Measurements from ENCODE around the gene RGL1.

RGL1 gene

DNA sequence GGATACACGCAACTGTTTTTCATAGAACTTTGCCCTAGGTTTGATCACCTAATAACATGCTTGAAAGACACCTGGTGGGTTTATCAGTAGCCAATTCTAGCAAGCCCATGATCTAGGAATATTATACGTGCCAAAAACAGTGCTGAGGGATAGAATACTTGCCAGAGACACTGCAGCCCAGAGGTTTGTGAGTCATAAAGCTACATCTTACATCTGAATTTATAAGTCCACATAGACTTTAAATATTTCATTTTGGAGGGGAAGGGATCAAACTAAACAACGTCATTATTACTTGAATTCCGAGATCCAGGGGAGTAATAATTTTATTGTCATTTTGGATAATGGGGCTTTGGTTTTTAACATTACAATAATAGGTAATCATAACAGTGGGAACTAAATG is 31.7 kb downstream of the RGL1 start:
- no peak for TF ChIP-seq ZFX (IDR thresholded peaks at IDR 0.05)
- TF ChIP-seq, protein P1, sequence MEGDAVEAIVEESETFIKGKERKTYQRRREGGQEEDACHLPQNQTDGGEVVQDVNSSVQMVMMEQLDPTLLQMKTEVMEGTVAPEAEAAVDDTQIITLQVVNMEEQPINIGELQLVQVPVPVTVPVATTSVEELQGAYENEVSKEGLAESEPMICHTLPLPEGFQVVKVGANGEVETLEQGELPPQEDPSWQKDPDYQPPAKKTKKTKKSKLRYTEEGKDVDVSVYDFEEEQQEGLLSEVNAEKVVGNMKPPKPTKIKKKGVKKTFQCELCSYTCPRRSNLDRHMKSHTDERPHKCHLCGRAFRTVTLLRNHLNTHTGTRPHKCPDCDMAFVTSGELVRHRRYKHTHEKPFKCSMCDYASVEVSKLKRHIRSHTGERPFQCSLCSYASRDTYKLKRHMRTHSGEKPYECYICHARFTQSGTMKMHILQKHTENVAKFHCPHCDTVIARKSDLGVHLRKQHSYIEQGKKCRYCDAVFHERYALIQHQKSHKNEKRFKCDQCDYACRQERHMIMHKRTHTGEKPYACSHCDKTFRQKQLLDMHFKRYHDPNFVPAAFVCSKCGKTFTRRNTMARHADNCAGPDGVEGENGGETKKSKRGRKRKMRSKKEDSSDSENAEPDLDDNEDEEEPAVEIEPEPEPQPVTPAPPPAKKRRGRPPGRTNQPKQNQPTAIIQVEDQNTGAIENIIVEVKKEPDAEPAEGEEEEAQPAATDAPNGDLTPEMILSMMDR (conservative IDR thresholded peaks at IDR 0.05), result no peak
- no peak overlapping the region for H3K27ac ChIP-seq

DNA sequence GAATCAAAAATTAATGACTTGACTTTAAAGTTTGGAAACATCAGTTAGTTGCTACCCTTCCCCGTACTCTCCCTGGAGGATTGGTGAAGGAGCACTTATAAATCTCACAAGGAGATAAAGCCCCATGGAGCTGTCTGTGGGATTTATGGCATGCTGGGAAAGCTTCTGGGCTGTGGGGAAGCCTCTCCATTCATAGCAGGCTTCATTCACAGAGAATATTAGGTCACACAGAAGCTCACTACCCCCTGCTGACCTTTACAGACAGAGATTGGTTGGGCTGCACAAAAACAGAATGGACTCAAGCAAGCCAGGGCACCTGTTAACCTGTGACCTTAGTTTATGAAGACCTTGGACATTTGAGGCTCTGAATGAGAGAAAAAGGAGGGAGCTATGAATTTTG is 32.1 kb downstream of the RGL1 start:
- TF ChIP-seq ZFX (IDR thresholded peaks at IDR 0.05), result no peak
- TF ChIP-seq, protein P1 (conservative IDR thresholded peaks at IDR 0.05), result no peak
- H3K27ac ChIP-seq, result no peak overlapping the region

DNA sequence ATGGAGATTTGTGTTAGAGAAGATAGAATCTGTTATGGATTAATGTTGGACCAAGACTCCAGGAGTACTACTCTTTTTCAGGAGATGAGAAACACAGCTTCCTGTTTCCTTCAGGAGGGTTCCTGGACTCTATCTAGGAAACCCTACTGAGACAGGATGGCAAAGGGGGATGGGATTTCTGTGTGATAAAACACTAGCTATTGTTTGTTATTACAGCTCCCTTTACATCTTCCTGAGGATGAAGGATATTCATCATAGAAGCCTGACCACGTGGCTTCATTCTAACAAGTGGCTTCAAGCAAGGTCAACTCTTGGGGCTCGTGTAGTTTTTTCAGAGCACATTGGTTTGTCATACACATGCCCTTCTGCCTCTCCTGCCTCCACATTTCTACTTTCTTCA is 33.3 kb downstream of the RGL1 start:
- TF ChIP-seq, protein P1 (conservative IDR thresholded peaks at IDR 0.05), result no peak
- no peak for TF ChIP-seq ZFX (IDR thresholded peaks at IDR 0.05)
- H3K27ac ChIP-seq, result no peak overlapping the region

DNA sequence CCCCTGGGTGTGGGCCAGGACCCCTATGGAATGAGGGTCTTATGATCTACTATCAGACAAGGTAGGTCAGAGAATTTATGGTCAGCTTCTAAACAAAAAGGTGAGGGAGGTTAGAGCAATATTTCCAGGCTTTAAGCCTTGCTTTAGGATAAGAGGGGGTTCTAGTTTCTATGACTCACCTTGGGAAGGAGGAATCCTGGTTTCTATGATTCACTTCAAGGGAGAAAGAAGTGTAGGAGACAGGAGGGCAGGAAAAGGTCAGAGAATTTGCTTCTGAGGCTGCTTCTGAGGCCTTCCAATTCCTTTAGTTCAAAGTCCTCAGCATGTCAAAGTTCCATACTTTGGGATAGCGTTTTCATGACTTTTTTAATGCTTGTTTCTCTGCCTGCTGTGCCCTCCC is 35.2 kb downstream of the RGL1 start:
- TF ChIP-seq ZFX (IDR thresholded peaks at IDR 0.05), result no peak
- TF ChIP-seq, protein P1 (conservative IDR thresholded peaks at IDR 0.05), result no peak

DNA sequence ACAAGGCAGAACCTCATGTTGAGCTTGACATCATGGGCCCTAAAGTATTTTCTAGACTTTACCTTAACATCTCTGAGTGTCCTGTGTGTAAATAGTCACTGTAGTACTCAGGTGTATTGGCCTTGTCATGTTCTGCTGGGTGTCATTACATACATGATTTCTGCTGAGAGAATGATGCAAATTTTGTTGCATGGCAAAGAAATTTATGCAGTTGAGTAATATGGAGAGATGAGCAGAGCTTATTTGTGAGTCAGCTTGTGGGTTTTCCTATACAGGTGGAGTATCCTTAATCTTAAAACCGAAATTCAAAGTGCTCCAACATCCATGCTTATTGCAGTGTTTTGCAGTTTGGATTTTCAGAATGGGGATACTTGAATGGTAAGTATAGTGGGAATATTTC is 36.6 kb downstream of the RGL1 start:
- TF ChIP-seq, protein P1 (conservative IDR thresholded peaks at IDR 0.05), result no peak
- no peak for TF ChIP-seq ZFX (IDR thresholded peaks at IDR 0.05)
- no peak overlapping the region for H3K27ac ChIP-seq

More for the DNA sequence above, 35.2 kb downstream of the RGL1 start:
- no peak overlapping the region for H3K27ac ChIP-seq

DNA sequence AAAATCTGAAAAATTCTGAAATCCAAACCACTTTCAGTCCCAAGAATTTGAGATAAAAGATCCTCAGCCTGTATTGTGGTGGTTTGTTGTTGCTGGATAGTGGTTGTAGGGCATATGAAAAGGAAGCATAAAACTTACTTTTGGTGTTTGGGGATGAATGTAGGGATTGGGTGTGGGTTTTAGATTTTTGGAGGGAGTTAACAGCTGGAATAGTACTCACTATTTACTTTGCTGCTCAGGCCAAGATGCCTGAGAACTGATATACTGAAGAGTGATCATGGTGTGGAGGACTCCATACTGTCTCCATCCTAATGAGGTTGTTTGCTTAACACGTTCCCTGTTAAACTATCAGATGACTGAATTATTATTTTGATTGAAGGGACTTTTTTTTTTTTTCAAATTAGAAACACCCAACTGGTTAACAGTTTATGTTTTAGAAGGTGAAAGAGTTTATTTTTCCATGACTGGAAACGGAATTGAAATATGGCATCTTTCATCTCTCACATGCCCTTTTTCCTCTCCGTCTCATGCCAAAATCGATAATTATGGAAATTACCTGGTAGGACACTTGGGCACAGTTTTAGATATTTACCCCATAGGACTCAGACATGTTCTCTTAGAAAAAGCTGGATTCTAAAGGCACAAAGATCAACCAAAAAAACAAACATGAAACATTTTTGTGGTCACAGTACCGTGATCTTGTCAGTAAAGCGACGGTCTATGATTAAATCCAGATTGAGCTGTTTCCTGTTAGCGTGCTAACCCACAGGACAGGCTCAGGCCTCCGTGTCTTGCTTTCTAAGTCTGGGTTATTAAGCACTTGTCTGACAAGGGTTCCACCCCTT is 37.3 kb downstream of the RGL1 start:
- H3K27ac ChIP-seq, result no peak overlapping the region
- TF ChIP-seq, protein P1 (conservative IDR thresholded peaks at IDR 0.05), result no peak
- TF ChIP-seq ZFX (IDR thresholded peaks at IDR 0.05), result no peak

DNA sequence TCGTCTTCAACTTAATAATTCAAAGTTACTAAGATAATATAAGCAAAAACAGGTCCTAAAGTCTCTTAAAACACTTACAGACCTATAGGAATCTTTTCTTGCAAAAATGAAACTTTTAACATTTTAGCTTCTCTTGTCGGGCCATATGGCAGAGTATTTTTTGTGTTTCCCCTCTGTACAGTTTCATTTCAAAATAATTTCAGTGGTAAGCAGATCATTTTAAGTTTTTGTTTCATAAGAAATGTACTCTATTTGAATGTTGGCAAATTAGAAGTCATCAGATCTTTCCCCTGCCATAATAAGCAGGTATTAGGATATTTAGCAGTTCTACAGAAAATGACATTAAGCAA is 37.9 kb downstream of the RGL1 start:
- TF ChIP-seq, protein P1 (conservative IDR thresholded peaks at IDR 0.05), result no peak
- no peak for TF ChIP-seq ZFX (IDR thresholded peaks at IDR 0.05)
- no peak overlapping the region for H3K27ac ChIP-seq
